HCT116 (cell line): ENCODE data around the gene CPLX4. TPM values are rescaled to one million over a fixed set of nuclear protein-coding genes. Genes with fewer than 3 reads are reported as not detected.

Source experiments
- ATAC-seq: fragments of 200-7000 bp; cut with Tn5 transposase; 2 replicates; pipeline ENCODE4 v1.9.1; 2020; ENCODE audit warnings: mild to moderate bottlenecking, moderate library complexity
- BruUV-seq: library from RNA; stranded (reverse); fragments of 400-500 nt; replicated peaks from 2 replicates; lab custom pipeline; 2021; lab: Mats Ljungman, UMichigan
- CTCF ChIA-PET: fragments of 300-600 bp; sonication (Branson Sonifier 250); formaldehyde crosslinking; loops from one replicate; lab custom pipeline; 2021; ENCODE audit warnings: antibody characterized with exemption; lab: Charles Lee
- POLR2A ChIA-PET: fragments of 300-600, 350-600 bp; sonication (Branson Sonifier 250); formaldehyde crosslinking; loops from one replicate; lab custom pipeline; 2021; ENCODE audit warnings: antibody characterized with exemption; lab: Charles Lee
- RAD21 ChIA-PET, 2 experiments: fragments of 300-600 bp; sonication (Branson Sonifier 250); formaldehyde crosslinking; loops; one replicate each; lab custom pipeline; 2023; ENCODE audit warnings: low total read pairs in 2 of 2; ENCODE audit not compliant: uncharacterized antibody in 2 of 2, unreplicated experiment in 2 of 2, low non-redundant PET in 1 of 2; lab: Charles Lee
- DNase-seq: peaks from one replicate; pipeline ENCODE4 v3.0.0-alpha.2; 2010; ENCODE audit warnings: low read depth, low spot score
- H2AFZ ChIP-seq: fragments of 200-600 bp; shearing (Covaris generic), sonication (generic); 2 replicates; pipeline ENCODE4 v1.6.1; 2017; ENCODE audit warnings: low read depth, mixed run types, mixed read lengths, antibody characterized with exemption, low read length; ENCODE audit not compliant: poor library complexity, severe bottlenecking
- H3K27ac ChIP-seq: 2 replicates; pipeline ENCODE4 v1.5.1; 2012; ENCODE audit warnings: low read depth, low read length
- H3K27me3 ChIP-seq: fragments of 200-600 bp; sonication (generic); 2 replicates; pipeline ENCODE4 v1.6.1; 2016; ENCODE audit warnings: mixed run types, low read length, mixed read lengths; ENCODE audit not compliant: insufficient read depth
- H3K36me3 ChIP-seq, 2 experiments: fragments of 200-500 bp in 1 of 2; fragments of 200-600 bp in 1 of 2; sonication (Bioruptor generic) in 1 of 2; sonication (generic) in 1 of 2; 2 replicates each; pipeline versions ENCODE4 v1.5.1 to v1.6.1; 2014 to 2016; ENCODE audit warnings: low read length in 2 of 2, inconsistent platforms in 1 of 2, mixed read lengths in 1 of 2, mixed run types in 1 of 2; ENCODE audit not compliant: insufficient read depth in 2 of 2, control insufficient read depth in 1 of 2
- H3K4me1 ChIP-seq, 2 experiments: fragments of 200-600 bp in 1 of 2; sonication (generic) in 1 of 2; 2 replicates each; pipeline versions ENCODE4 v1.5.1 to v1.6.1; 2012 to 2017; ENCODE audit warnings: low read length in 2 of 2, inconsistent platforms in 1 of 2, mild to moderate bottlenecking in 1 of 2, mixed read lengths in 1 of 2, mixed run types in 1 of 2, moderate library complexity in 1 of 2; ENCODE audit not compliant: insufficient read depth in 2 of 2, control insufficient read depth in 1 of 2
- H3K4me2 ChIP-seq: fragments of 200-600 bp; sonication (generic); 2 replicates; pipeline ENCODE4 v1.6.1; 2017; ENCODE audit warnings: mixed run types, low read length, mixed read lengths
- H3K4me3 ChIP-seq, 2 experiments: fragments of 200-600 bp in 1 of 2; sonication (generic) in 1 of 2; replicated peaks in 1 of 2; 2 replicates each; pipeline ENCODE4 v1.5.1; 2011 to 2016; ENCODE audit warnings: low read length in 2 of 2, control low read depth in 1 of 2, low read depth in 1 of 2, mild to moderate bottlenecking in 1 of 2, mixed read lengths in 1 of 2, mixed run types in 1 of 2
- H3K79me2 ChIP-seq: fragments of 200-600 bp; sonication (generic); 2 replicates; pipeline ENCODE4 v1.6.1; 2017; ENCODE audit warnings: mild to moderate bottlenecking, mixed run types, low read length, moderate library complexity, mixed read lengths; ENCODE audit not compliant: insufficient read depth
- H3K9ac ChIP-seq: fragments of 200-600 bp; sonication (generic); 2 replicates; pipeline ENCODE4 v1.6.1; 2016; ENCODE audit warnings: low read length, mixed read lengths
- H3K9me2 ChIP-seq: fragments of 200-600 bp; sonication (generic), shearing (Covaris generic); 2 replicates; pipeline ENCODE4 v1.6.1; 2017; ENCODE audit warnings: mixed run types, mild to moderate bottlenecking, moderate library complexity; ENCODE audit not compliant: insufficient read depth
- H3K9me3 ChIP-seq, 2 experiments: fragments of 200-500 bp in 1 of 2; fragments of 200-600 bp in 1 of 2; sonication (Bioruptor generic) in 1 of 2; sonication (generic) in 1 of 2; 2 replicates each; pipeline ENCODE4 v1.6.1; 2014 to 2017; ENCODE audit warnings: low read length in 2 of 2, mixed read lengths in 2 of 2, inconsistent platforms in 1 of 2, low read depth in 1 of 2, mild to moderate bottlenecking in 1 of 2, mixed run types in 1 of 2, moderate library complexity in 1 of 2; ENCODE audit not compliant: control insufficient read depth in 1 of 2, insufficient read depth in 1 of 2
- H4K20me1 ChIP-seq: fragments of 200-600 bp; sonication (generic), shearing (Covaris generic); 2 replicates; pipeline ENCODE4 v1.6.1; 2017; ENCODE audit warnings: mixed run types, mild to moderate bottlenecking, moderate library complexity; ENCODE audit not compliant: insufficient read depth
- CEBPB ChIP-seq: IDR thresholded peaks from 2 replicates; pipeline ENCODE4 v1.6.1; 2012; ENCODE audit warnings: low read depth
- POLR2A ChIP-seq: IDR thresholded peaks from 2 replicates; pipeline ENCODE4 v1.7.0; 2011; ENCODE audit warnings: borderline replicate concordance; ENCODE audit not compliant: insufficient read depth, insufficient read length; ENCODE audit errors: extremely low read depth
- POLR2AphosphoS5 ChIP-seq: IDR thresholded peaks from 2 replicates; pipeline ENCODE4 v1.6.1; 2011; ENCODE audit warnings: mild to moderate bottlenecking, low read depth, low read length, moderate library complexity
- RAD21 ChIP-seq: IDR thresholded peaks from 2 replicates; pipeline ENCODE4 v1.6.1; 2012; ENCODE audit warnings: low read depth, mild to moderate bottlenecking
- SP1 ChIP-seq: IDR thresholded peaks from 2 replicates; pipeline ENCODE4 v1.6.1; 2012; ENCODE audit warnings: low read depth
- SRF ChIP-seq: IDR thresholded peaks from 2 replicates; pipeline ENCODE4 v1.6.1; 2012; ENCODE audit warnings: low read depth
- intact Hi-C: fragments of 100-400 bp; cut with micrococcal nuclease; formaldehyde crosslinking; loops from 2 replicates; pipeline ENCODE4 v1.10.0; 2022
- total RNA-seq: library from RNA; stranded (reverse); gene quantifications from one replicate; pipeline ENCODE4 v1.2.1, GENCODE V29; 2021; ENCODE audit not compliant: unreplicated experiment
- TF ChIP-seq, protein P1 (sequence below): IDR thresholded peaks from 2 replicates; pipeline ENCODE4 v1.6.1; 2011; ENCODE audit warnings: mild to moderate bottlenecking, low read length, moderate library complexity; ENCODE audit not compliant: insufficient replicate concordance; ENCODE audit errors: extremely low read depth
- TF ChIP-seq, protein P2 (sequence below): IDR thresholded peaks from 2 replicates; pipeline ENCODE4 v1.6.1; 2012

Gene CPLX4
- total RNA-seq, 1 experiment from 2014 or later = not detected

DNA sequence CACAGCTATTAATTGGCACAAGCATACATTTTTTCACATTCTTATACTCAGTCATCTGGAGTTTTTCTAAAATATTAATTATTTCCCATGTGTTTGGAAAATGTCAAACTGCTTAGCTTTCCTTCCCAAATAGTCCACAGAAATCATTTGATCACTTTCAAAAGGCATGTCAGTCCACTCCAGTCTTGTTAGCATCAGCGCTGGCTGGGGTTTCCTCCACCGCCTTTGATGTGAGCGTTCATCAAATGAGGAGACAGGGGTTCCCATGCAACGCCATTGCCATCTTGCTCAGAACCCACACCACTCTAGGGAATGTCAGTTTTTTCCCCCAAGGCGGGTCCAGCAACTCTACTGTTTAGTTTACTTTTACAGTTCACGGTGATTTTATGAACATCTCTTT is 32.1 kb downstream of the CPLX4 start:
- no peak for ATAC-seq
- H3K9ac ChIP-seq = no peak overlapping the region
- no TSS peak for BruUV-seq
- no peak overlapping the region for H3K27ac ChIP-seq
- no peak overlapping the region for H2AFZ ChIP-seq
- H3K36me3 ChIP-seq = no peaks in the 10 kb centered on the region
- ChIA-PET RAD21 (no interaction called here), CTCF (interaction anchor here (1.1 kb wide), 1 partner anchor 23 kb away, joined by 3 read pairs; no protein-coding TSS in a partner anchor), POLR2A (no interaction called here)
- no peaks in the 10 kb centered on the region for H3K79me2 ChIP-seq
- no peak overlapping the region for H3K4me2 ChIP-seq
- no peaks in the 10 kb centered on the region for H3K4me1 ChIP-seq
- intact Hi-C loops = no loop called here
- no peaks in the 10 kb centered on the region for H4K20me1 ChIP-seq
- peaks cover 56% of the 10 kb centered on the region for H3K27me3 ChIP-seq
- H3K9me3 ChIP-seq = no peaks in the 10 kb centered on the region
- H3K9me2 ChIP-seq = no peaks in the 10 kb centered on the region
- no peak for DNase-seq
- TF ChIP-seq SP1 (no peak), POLR2AphosphoS5 (no peak), SRF (no peak), CEBPB (no peak)
- TF ChIP-seq, protein P1, sequence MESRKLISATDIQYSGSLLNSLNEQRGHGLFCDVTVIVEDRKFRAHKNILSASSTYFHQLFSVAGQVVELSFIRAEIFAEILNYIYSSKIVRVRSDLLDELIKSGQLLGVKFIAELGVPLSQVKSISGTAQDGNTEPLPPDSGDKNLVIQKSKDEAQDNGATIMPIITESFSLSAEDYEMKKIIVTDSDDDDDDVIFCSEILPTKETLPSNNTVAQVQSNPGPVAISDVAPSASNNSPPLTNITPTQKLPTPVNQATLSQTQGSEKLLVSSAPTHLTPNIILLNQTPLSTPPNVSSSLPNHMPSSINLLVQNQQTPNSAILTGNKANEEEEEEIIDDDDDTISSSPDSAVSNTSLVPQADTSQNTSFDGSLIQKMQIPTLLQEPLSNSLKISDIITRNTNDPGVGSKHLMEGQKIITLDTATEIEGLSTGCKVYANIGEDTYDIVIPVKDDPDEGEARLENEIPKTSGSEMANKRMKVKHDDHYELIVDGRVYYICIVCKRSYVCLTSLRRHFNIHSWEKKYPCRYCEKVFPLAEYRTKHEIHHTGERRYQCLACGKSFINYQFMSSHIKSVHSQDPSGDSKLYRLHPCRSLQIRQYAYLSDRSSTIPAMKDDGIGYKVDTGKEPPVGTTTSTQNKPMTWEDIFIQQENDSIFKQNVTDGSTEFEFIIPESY = no peak
- TF ChIP-seq, protein P2, sequence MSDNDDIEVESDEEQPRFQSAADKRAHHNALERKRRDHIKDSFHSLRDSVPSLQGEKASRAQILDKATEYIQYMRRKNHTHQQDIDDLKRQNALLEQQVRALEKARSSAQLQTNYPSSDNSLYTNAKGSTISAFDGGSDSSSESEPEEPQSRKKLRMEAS = no peak
- no peak overlapping the region for H3K4me3 ChIP-seq

DNA sequence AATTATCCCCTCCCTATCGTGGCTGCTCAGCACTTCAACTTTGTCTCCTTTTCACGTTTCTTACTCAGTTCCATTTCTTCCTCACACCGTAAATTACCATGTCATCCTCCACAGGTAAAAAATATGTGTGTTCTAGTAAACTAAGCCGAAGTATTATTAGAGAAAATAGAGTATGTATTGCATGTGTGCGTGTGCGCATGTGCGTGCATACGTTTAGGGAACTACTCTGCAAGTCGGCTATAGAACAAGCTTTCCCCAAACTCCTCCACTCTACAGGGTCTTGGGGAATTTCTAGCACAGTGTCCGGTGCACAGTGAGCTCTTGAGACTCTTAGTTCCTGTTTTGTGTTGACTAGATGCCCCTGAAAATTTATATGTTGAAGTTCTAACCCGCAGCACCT is 36.1 kb downstream of the CPLX4 start:
- ChIA-PET POLR2A (no interaction called here), RAD21 (no interaction called here), CTCF (interaction anchor here (1.0 kb wide), 1 partner anchor 120 kb away, joined by 4 read pairs; no protein-coding TSS in a partner anchor)
- Histone ChIP-seq H3K9me2 (no peaks in the 10 kb centered on the region), H3K36me3 (no peaks in the 10 kb centered on the region), H2AFZ (no peak overlapping the region), H3K4me3 (no peak overlapping the region), H3K4me2 (no peak overlapping the region), H3K4me1 (no peaks in the 10 kb centered on the region), H3K79me2 (no peaks in the 10 kb centered on the region), H3K27ac (no peak overlapping the region), H4K20me1 (no peaks in the 10 kb centered on the region)
- BruUV-seq = no TSS peak
- no peak for DNase-seq
- TF ChIP-seq SP1 (no peak), RAD21 (no peak), POLR2A (no peak), CEBPB (no peak), POLR2AphosphoS5 (no peak)
- TF ChIP-seq, all 23 proteins: peak for 0
- intact Hi-C loops = no loop called here
- no peak for ATAC-seq
- H3K27me3 ChIP-seq = peaks cover 83% of the 10 kb centered on the region
- H3K9ac ChIP-seq = no peak overlapping the region
- no peaks in the 10 kb centered on the region for H3K9me3 ChIP-seq
